Chondrocyte (in vitro differentiated cells): ENCODE results near the gene TDRD10. TPM values are rescaled to one million over a fixed set of nuclear protein-coding genes. Genes with fewer than 3 reads are reported as not detected.

Source experiments
- DNase-seq: peaks from one replicate; pipeline ENCODE4 v3.0.0; 2021; ENCODE audit warnings: mixed read lengths, low spot score
- H3K27ac Mint-ChIP-seq: one replicate; pipeline ENCODE4 v1.8.0; 2021; ENCODE audit warnings: mild to moderate bottlenecking, moderate library complexity, mixed read lengths; ENCODE audit not compliant: unreplicated experiment
- H3K27me3 Mint-ChIP-seq: 2 replicates; pipeline ENCODE4 v1.8.0; 2021; ENCODE audit warnings: low read depth, mixed read lengths
- H3K36me3 Mint-ChIP-seq: 2 replicates; pipeline ENCODE4 v1.8.0; 2021; ENCODE audit warnings: low read depth, mixed read lengths
- H3K4me1 Mint-ChIP-seq: 2 replicates; pipeline ENCODE4 v1.8.0; 2021; ENCODE audit warnings: low read depth, mild to moderate bottlenecking, mixed read lengths
- H3K4me3 Mint-ChIP-seq: one replicate; pipeline ENCODE4 v1.8.0; 2021; ENCODE audit warnings: mild to moderate bottlenecking, moderate library complexity, mixed read lengths; ENCODE audit not compliant: unreplicated experiment
- H3K9me3 Mint-ChIP-seq: 2 replicates; pipeline ENCODE4 v1.8.0; 2021; ENCODE audit warnings: low read depth, mixed read lengths
- CTCF ChIP-seq: fragments of 200-600 bp; sonication (generic); IDR thresholded peaks from 2 replicates; pipeline ENCODE4 v1.5.0; 2021; ENCODE audit warnings: antibody characterized with exemption, mild to moderate bottlenecking, moderate library complexity
- total RNA-seq: library from RNA; stranded (reverse); gene quantifications from 3 replicates; pipeline ENCODE4 v1.2.1, GENCODE V29; 2021

The TDRD10 gene
- total RNA-seq, 1 donor from 2014 or later, result 0.17 TPM

DNA sequence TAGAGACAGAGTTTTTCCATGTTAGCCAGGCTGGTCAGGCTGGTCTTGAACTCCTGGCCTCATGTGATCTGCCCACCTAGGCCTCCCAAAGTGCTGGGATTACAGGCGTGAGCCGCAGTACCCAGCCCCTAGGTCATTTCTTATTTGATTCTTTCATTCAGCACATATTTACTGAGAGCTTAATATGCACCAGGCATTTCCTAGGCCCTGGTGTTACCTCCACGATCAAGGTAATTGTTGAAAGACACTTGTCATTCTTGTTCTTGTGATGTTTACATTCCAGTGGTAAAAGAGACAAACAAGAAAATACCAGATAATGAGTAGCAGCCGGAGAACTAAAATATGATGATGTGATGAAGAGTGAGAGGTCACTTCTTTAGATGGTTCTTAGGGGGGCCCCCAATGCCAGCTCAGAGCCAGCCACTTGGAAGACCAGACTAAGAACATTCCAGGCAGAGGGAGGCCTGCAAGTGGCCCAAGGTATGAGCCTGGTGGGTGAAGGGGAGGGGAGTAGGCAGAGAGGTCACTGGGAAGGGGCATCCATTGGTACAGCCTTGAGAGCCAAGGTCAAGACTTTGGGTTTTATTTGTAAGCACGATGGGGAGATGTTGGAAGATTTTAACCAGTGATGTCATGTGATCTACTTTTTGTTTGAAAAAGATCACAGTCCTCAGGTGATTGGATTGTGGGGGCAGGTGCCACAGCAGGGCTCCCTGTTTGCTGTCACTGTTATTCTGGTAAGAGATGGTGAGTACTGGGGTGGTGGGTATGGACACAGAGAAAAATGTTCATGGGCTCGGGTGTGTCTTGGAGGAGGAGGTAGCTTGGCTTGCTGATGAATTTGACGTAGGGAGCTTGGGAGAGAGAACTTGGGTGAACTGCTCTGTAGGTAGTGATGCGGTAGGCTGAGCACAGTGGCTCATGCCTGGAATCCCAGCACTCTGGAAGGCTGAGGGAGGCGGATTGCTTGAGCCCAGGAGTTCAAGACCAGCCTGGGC is 37.8 kb downstream of the TDRD10 start:
- Mint-ChIP-seq H3K36me3 (peaks cover 3% of the 10 kb centered on the region), H3K4me3 (no peak overlapping the region), H3K4me1 (no peaks in the 10 kb centered on the region), H3K9me3 (peaks cover 2% of the 10 kb centered on the region), H3K27me3 (peaks cover 48% of the 10 kb centered on the region), H3K27ac (no peak overlapping the region)
- DNase-seq, result no peak
- TF ChIP-seq CTCF, result no peak

DNA sequence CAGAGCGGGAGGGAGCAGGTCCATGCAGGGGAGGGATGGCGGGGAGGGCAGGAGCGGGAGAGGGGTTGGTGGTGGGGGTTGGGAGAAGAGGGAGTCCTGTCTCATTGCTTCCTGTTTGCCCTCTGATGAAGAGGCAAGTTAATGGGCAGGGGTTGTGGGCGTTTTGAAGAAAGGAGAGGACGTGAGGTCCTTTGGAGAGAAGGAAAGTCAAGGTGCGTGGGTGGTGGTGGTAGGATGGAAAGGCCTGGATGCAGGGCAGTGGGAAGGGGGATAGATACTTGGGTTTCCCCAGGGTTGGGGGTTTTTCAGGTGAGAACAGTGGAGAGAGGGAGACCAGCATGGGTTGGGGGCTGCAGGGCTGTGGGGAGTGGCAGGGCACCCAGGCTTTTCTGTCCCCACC is 39.2 kb downstream of the TDRD10 start:
- no peak for TF ChIP-seq CTCF
- H3K4me1 Mint-ChIP-seq, result no peaks in the 10 kb centered on the region
- no peaks in the 10 kb centered on the region for H3K36me3 Mint-ChIP-seq
- peaks cover 41% of the 10 kb centered on the region for H3K27me3 Mint-ChIP-seq
- no peak overlapping the region for H3K27ac Mint-ChIP-seq
- no peaks in the 10 kb centered on the region for H3K9me3 Mint-ChIP-seq
- H3K4me3 Mint-ChIP-seq, result no peak overlapping the region
- no peak for DNase-seq

- DNase-seq, result no peak
- Mint-ChIP-seq H3K27ac (no peak overlapping the region), H3K9me3 (no peaks in the 10 kb centered on the region), H3K4me1 (peaks cover 8% of the 10 kb centered on the region), H3K27me3 (peaks cover 10% of the 10 kb centered on the region), H3K36me3 (peaks cover 18% of the 10 kb centered on the region), H3K4me3 (no peak overlapping the region)
- TF ChIP-seq CTCF, result peak; percentile 83
These were observed 44.4 kb downstream of the TDRD10 start for GRCh38 chr1:154546264-154547063.

- no peak for DNase-seq
- H3K27me3 Mint-ChIP-seq, result peaks cover 2% of the 10 kb centered on the region
- no peaks in the 10 kb centered on the region for H3K9me3 Mint-ChIP-seq
- peaks cover 23% of the 10 kb centered on the region for H3K36me3 Mint-ChIP-seq
- H3K27ac Mint-ChIP-seq, result no peak overlapping the region
- H3K4me3 Mint-ChIP-seq, result no peak overlapping the region
- peaks cover 8% of the 10 kb centered on the region for H3K4me1 Mint-ChIP-seq
- no peak for TF ChIP-seq CTCF
These were observed 45.2 kb downstream of the TDRD10 start for GRCh38 chr1:154547105-154547732.

- no peak overlapping the region for H3K27ac Mint-ChIP-seq
- no peak overlapping the region for H3K4me3 Mint-ChIP-seq
- H3K4me1 Mint-ChIP-seq, result peaks cover 8% of the 10 kb centered on the region
- peaks cover 27% of the 10 kb centered on the region for H3K36me3 Mint-ChIP-seq
- no peaks in the 10 kb centered on the region for H3K27me3 Mint-ChIP-seq
- DNase-seq, result no peak
- H3K9me3 Mint-ChIP-seq, result no peaks in the 10 kb centered on the region
- TF ChIP-seq CTCF, result no peak
These were observed 46.0 kb downstream of the TDRD10 start for GRCh38 chr1:154548028-154548427.
